Mammary epithelial cell (primary cell): ENCODE measurements around the gene SAG.

Source experiments
- EZH2 ChIP-seq: IDR thresholded peaks from 2 replicates; pipeline ENCODE4 v1.6.1; 2012; ENCODE audit warnings: low read length, inconsistent platforms, borderline replicate concordance
- TF ChIP-seq, protein P1 (sequence below), 2 donors: IDR thresholded peaks in 1 of 2; conservative IDR thresholded peaks in 1 of 2; 2 replicates each; pipeline ENCODE4 v1.5.1; 2011 to 2012; ENCODE audit warnings: inconsistent platforms in 2 of 2, low read length in 2 of 2, mild to moderate bottlenecking in 2 of 2, control low read depth in 1 of 2, low read depth in 1 of 2; ENCODE audit not compliant: insufficient read depth in 1 of 2; ENCODE audit errors: extremely low read depth in 1 of 2

DNA sequence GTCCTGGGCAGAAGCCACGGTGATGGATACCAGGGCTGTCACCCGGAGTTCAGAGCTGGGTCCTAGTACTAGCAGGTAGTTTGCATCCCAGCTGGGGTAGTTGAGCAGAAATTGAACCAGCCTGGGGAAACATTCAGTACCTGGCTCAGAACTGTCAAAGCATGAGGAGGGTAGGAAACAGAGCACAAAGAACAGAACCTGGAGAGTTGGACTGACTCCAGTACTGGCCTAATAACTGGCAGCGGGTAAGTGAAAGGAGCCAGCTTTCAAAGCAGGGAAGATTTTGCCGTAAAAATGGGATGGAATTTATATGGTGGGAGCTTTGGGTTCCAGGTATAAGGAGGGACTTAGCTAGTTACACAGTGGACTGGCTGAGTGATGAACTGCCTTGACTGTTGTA, 32.4 kb upstream of the SAG start:
- TF ChIP-seq EZH2 = no peak
- TF ChIP-seq, protein P1, sequence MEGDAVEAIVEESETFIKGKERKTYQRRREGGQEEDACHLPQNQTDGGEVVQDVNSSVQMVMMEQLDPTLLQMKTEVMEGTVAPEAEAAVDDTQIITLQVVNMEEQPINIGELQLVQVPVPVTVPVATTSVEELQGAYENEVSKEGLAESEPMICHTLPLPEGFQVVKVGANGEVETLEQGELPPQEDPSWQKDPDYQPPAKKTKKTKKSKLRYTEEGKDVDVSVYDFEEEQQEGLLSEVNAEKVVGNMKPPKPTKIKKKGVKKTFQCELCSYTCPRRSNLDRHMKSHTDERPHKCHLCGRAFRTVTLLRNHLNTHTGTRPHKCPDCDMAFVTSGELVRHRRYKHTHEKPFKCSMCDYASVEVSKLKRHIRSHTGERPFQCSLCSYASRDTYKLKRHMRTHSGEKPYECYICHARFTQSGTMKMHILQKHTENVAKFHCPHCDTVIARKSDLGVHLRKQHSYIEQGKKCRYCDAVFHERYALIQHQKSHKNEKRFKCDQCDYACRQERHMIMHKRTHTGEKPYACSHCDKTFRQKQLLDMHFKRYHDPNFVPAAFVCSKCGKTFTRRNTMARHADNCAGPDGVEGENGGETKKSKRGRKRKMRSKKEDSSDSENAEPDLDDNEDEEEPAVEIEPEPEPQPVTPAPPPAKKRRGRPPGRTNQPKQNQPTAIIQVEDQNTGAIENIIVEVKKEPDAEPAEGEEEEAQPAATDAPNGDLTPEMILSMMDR (conservative IDR thresholded peaks at IDR 0.05 in 1 of 2, IDR thresholded peaks at IDR 0.05 in 1 of 2; ENCODE audit: extremely low read depth in 1 of 2, insufficient read depth in 1 of 2, low read depth in 1 of 2, low read length in 2 of 2) = no peak
